BLaER1 (cell line): ENCODE results near the gene ATG7.

ENCODE experiments used
- H3K27ac ChIP-seq: shearing (Covaris generic); formaldehyde crosslinking; 2 replicates; pipeline ENCODE4 v1.8.1; 2022
- H3K27me3 ChIP-seq: shearing (Covaris generic); formaldehyde crosslinking; 2 replicates; pipeline ENCODE4 v1.8.1; 2022
- H3K36me3 ChIP-seq: shearing (Covaris generic); formaldehyde crosslinking; 2 replicates; pipeline ENCODE4 v1.8.1; 2022
- H3K4me1 ChIP-seq: shearing (Covaris generic); formaldehyde crosslinking; 2 replicates; pipeline ENCODE4 v1.8.1; 2022
- H3K4me2 ChIP-seq: shearing (Covaris generic); formaldehyde crosslinking; 2 replicates; pipeline ENCODE4 v1.8.1; 2022
- H3K4me3 ChIP-seq: shearing (Covaris generic); formaldehyde crosslinking; 2 replicates; pipeline ENCODE4 v1.8.1; 2022
- H3K9ac ChIP-seq: shearing (Covaris generic); formaldehyde crosslinking; 2 replicates; pipeline ENCODE4 v1.8.1; 2022
- H3K9me3 ChIP-seq: shearing (Covaris generic); formaldehyde crosslinking; 2 replicates; pipeline ENCODE4 v1.8.1; 2022
- H4K20me1 ChIP-seq: shearing (Covaris generic); formaldehyde crosslinking; 2 replicates; pipeline ENCODE4 v1.8.1; 2022
- Cebpa-rat ChIP-seq: shearing (Covaris generic); IDR thresholded peaks from 2 replicates; pipeline ENCODE4 v1.8.1; 2022

The ATG7 gene

DNA sequence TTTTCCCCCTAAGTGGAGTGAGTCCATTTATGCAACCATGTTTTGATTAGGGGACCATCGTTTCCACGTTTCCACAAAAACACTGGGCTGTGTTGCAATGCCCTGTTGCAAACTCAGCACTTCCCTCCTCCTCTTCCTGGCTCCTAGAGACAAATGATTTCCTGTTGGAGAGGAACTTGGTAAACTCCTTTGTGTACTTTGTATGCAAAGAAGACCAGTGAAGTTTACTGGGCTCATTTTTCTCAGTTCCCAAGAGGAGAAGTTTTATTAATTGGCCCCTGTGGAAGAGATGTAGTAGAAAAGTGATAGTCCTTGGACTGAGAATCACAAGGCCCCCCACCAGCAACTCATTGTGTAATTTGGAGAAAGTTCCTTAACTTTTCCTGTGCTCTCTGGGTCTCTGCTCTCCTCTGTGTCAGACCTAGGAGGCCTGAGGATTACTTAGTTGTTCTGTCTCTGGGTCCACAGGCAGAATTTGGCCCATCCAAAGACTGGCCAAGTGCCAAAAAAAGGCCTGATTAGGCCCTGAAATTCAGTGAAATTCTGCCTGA, 95.0 kb downstream of the ATG7 start:
- TF ChIP-seq Cebpa-rat: no peak
- H3K27me3 ChIP-seq: no peaks in the 10 kb centered on the region
- no peaks in the 10 kb centered on the region for H3K9me3 ChIP-seq
- no peak overlapping the region for H3K4me3 ChIP-seq
- no peaks in the 10 kb centered on the region for H3K4me1 ChIP-seq
- no peak overlapping the region for H3K4me2 ChIP-seq
- H3K27ac ChIP-seq: no peak overlapping the region
- no peak overlapping the region for H3K9ac ChIP-seq
- peaks cover 81% of the 10 kb centered on the region for H3K36me3 ChIP-seq
- H4K20me1 ChIP-seq: no peaks in the 10 kb centered on the region

DNA sequence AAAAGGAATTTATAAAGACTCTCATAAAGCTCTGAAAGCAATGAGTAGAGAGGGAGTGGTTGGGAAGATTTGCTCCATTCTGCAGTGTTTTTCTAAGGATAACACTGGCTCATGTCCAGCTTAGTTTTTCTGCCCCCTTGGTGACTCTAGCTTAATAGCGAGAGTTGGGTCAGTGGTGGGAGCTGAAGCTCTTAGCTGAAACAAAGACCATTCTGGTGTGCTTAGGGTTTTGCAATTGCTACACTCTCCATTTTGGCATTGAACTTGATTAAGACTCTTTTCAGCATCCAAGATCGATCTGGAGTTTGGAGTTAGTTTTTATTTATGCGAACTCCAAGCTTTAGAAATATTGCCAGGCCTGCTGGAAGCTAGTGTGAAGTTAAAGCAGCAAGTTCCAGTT, 98.0 kb downstream of the ATG7 start:
- Histone ChIP-seq H3K27ac (no peak overlapping the region), H3K9ac (no peak overlapping the region), H3K4me2 (no peak overlapping the region), H4K20me1 (no peaks in the 10 kb centered on the region), H3K27me3 (no peaks in the 10 kb centered on the region), H3K36me3 (peaks cover 52% of the 10 kb centered on the region), H3K9me3 (no peaks in the 10 kb centered on the region), H3K4me1 (no peaks in the 10 kb centered on the region), H3K4me3 (no peak overlapping the region)
- TF ChIP-seq Cebpa-rat: no peak

DNA sequence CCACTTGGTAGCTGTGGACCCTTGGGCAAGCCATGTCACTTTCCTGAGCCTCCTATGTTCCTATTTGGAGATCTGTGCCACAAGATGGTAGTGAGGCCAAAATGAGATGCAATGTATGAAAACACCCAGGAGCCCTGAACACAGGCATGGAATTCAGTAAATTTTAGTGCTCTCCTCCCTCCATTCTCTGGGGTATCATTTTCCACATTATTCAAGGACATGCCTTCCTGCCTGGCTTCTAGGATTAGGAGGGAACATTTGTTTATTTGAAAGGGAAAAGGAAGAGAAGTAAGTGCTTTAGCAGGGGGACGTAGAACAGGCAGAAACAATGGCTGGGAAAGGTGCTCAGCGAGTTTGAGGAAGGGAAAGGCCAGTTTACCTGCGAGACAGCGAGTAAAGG, 98.8 kb downstream of the ATG7 start:
- Histone ChIP-seq H3K4me3 (no peak overlapping the region), H3K27me3 (no peaks in the 10 kb centered on the region), H3K27ac (no peak overlapping the region), H3K4me2 (no peak overlapping the region), H3K4me1 (no peaks in the 10 kb centered on the region), H3K9me3 (no peaks in the 10 kb centered on the region), H3K36me3 (peaks cover 44% of the 10 kb centered on the region), H3K9ac (no peak overlapping the region), H4K20me1 (no peaks in the 10 kb centered on the region)
- no peak for TF ChIP-seq Cebpa-rat

DNA sequence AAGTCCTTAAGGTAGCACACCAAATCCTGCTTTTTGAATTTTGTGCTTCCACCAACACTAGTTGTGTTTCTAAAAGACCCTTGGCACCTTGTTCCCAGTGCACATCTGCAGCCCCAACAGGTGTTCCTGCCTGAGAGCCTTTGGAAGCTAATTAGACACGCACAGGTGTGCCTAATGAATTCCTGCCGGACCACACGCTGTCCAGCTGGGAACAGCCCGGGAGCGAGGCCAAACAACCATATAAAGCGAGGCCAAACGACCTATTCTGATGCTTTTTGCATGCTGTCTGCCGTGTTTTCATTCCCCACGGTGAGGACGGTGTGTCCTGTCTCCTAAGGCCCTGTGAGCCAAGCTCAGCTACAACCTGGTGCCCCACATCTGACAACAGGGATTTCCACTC, 99.5 kb downstream of the ATG7 start:
- Histone ChIP-seq H3K9me3 (no peaks in the 10 kb centered on the region), H3K27me3 (no peaks in the 10 kb centered on the region), H3K9ac (no peak overlapping the region), H3K36me3 (peaks cover 36% of the 10 kb centered on the region), H4K20me1 (no peaks in the 10 kb centered on the region), H3K4me3 (no peak overlapping the region), H3K4me1 (no peaks in the 10 kb centered on the region), H3K4me2 (no peak overlapping the region), H3K27ac (no peak overlapping the region)
- no peak for TF ChIP-seq Cebpa-rat

DNA sequence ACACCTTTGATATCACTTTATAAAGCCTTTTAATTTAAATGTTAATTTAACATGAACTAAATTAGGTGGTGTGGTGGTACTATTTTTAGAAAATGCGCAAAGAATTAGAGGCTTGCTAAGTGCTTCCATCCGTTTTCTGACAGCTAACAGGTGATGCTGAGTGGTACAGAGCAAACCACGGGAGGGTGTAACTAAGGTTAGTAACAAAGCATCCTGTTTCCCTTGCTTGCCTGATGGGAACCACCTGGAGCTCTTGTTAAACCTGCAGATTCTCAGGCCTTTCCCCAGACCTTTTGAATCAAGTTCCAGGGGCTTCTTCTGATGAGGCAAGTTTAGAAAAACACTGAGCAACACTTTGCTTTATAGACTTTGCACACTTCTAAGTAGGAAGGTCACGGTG, 101.0 kb downstream of the ATG7 start:
- H3K9me3 ChIP-seq: no peaks in the 10 kb centered on the region
- no peak overlapping the region for H3K4me2 ChIP-seq
- no peak overlapping the region for H3K9ac ChIP-seq
- H3K27me3 ChIP-seq: no peaks in the 10 kb centered on the region
- no peaks in the 10 kb centered on the region for H3K4me1 ChIP-seq
- H3K27ac ChIP-seq: no peak overlapping the region
- no peak overlapping the region for H3K4me3 ChIP-seq
- no peak for TF ChIP-seq Cebpa-rat
- peaks cover 26% of the 10 kb centered on the region for H3K36me3 ChIP-seq
- H4K20me1 ChIP-seq: no peaks in the 10 kb centered on the region

DNA sequence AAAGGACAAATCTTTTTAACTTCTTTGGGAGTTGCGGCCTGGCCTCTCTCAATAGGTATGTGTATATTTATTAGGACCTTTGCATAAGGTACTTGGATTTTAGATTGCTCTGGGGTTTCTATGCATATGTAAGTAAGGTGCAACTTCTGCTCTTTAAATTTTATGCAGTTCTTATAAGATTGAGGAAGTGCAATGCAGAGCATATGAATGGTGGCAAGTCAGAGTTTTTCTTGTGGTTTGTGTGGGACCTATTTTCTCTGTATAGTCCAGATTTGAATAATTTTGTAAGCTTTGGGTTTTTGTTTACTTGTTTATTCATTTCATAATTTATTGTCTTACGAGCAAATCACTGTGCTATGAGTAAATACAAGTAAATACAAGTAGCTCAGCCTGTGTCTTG, 101.5 kb downstream of the ATG7 start:
- Histone ChIP-seq H3K4me2 (no peak overlapping the region), H3K27me3 (no peaks in the 10 kb centered on the region), H3K27ac (no peak overlapping the region), H3K4me1 (no peaks in the 10 kb centered on the region), H3K4me3 (no peak overlapping the region), H3K36me3 (peaks cover 22% of the 10 kb centered on the region), H3K9ac (no peak overlapping the region), H3K9me3 (no peaks in the 10 kb centered on the region), H4K20me1 (no peaks in the 10 kb centered on the region)
- no peak for TF ChIP-seq Cebpa-rat

DNA sequence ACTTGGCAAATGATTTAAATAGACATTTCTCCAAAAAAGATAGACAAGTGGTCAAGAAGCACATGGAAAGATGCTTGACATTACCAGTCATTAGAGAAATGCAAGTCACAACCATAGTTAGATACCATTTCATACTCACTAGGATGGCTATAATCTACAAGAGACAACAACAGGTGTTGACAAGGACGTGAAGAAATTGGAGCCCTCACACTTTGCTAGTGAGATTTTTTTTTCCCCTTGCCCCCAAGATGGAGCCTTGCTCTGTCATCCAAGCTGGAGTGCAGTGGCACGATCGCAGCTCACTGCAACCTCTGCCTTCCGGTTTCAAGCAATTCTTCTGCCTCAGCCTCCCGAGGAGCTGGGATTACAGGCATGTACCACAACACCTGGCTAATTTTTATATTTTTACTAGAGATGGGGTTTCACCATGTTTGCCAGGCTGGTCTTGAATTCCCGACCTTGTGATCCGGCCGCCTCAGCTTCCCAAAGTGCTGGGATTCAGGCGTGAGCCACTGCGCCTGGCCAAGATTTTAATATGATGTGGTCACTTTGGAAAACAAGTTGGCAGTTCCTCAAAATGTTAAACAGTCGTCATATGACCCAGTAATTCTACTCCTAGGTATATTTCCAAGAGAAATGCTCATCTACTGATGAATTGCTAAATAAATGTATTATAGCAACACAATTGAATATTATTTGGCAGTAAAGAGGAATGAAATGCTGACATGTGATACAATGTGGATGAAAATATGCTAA, 103.3 kb downstream of the ATG7 start:
- no peaks in the 10 kb centered on the region for H3K4me1 ChIP-seq
- H3K27ac ChIP-seq: no peak overlapping the region
- H3K36me3 ChIP-seq: peaks cover 12% of the 10 kb centered on the region; the same call in 1 of the 2 replicates
- no peak for TF ChIP-seq Cebpa-rat
- H3K9me3 ChIP-seq: no peaks in the 10 kb centered on the region
- H3K27me3 ChIP-seq: no peaks in the 10 kb centered on the region
- H3K4me3 ChIP-seq: no peak overlapping the region
- no peak overlapping the region for H3K4me2 ChIP-seq
- H4K20me1 ChIP-seq: no peaks in the 10 kb centered on the region
- no peak overlapping the region for H3K9ac ChIP-seq

DNA sequence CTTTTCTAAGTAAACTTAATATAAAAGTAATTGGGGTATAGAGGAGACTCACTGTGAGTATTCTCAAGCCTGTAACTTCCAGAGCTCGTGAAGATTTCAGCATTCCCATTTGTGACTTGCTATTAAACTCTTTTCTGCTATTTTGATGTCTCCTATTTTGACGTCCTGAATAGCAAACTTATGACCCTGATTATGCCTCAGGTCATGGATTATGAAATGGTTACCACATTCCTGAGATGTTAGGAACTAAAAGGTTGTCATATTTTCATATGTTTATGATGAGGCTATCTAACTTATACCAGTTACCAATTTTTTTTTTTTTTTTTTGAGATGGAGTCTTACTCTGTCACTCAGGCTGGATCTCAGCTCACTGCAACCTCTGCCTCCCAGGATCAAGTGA, 105.5 kb downstream of the ATG7 start:
- no peaks in the 10 kb centered on the region for H3K36me3 ChIP-seq
- H3K9ac ChIP-seq: no peak overlapping the region
- no peaks in the 10 kb centered on the region for H3K4me1 ChIP-seq
- no peaks in the 10 kb centered on the region for H3K9me3 ChIP-seq
- no peak overlapping the region for H3K4me3 ChIP-seq
- no peaks in the 10 kb centered on the region for H3K27me3 ChIP-seq
- no peak for TF ChIP-seq Cebpa-rat
- no peaks in the 10 kb centered on the region for H4K20me1 ChIP-seq
- H3K27ac ChIP-seq: no peak overlapping the region
- no peak overlapping the region for H3K4me2 ChIP-seq

DNA sequence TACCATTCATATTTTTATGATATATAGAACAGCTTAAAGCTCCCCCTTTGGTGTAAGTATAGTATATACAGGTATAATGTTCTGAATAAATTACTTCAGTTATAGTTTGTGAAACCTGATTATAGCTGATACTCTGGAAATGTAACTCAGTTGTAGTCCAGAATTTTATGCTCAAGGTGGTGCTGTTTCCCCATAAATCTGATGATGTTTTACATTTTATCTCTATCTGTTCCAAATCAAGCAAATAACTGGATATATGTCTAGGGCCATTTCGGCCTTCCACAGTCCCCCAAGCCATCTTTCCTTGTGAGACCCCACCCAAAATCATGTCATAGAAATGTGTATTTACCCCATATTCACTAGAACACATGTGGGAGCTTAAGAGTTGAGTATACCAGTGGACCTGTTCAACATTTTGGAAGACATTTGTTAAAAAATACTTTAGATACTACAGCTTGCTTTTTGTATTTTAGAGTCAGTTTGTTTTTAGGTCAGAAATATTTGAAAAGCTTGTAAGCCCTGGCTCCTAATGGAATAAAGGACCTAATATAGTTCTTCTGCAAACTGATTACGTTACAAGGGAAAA, 107.1 kb downstream of the ATG7 start:
- Histone ChIP-seq H3K27ac (no peak overlapping the region), H3K4me3 (no peak overlapping the region), H4K20me1 (no peaks in the 10 kb centered on the region), H3K9me3 (no peaks in the 10 kb centered on the region), H3K36me3 (no peaks in the 10 kb centered on the region), H3K9ac (no peak overlapping the region), H3K4me1 (no peaks in the 10 kb centered on the region), H3K4me2 (no peak overlapping the region), H3K27me3 (no peaks in the 10 kb centered on the region)
- TF ChIP-seq Cebpa-rat: no peak
